SK-N-SH (cell line): ENCODE results near the gene CYTH4. TPM values are rescaled to one million over a fixed set of nuclear protein-coding genes. Genes with fewer than 3 reads are reported as not detected.

Experiments
- CTCF ChIA-PET: fragments of 300-600, 350-600 bp; formaldehyde crosslinking; extraction: SDS; loops from one replicate; lab custom pipeline; 2021; lab: Yijun Ruan, JAX
- POLR2A ChIA-PET: fragments of 350-600 bp; sonication (Branson Sonifier 250); formaldehyde crosslinking; extraction: SDS; loops from one replicate; lab custom pipeline; 2020; ENCODE audit warnings: antibody characterized with exemption, inconsistent platforms; lab: Yijun Ruan, JAX
- DNase-seq: peaks from one replicate; pipeline ENCODE4 v3.0.0; 2012
- H2AFZ ChIP-seq: fragments of 200-600 bp; sonication (generic); 2 replicates; pipeline ENCODE4 v1.8.1; 2016; ENCODE audit warnings: antibody characterized with exemption, mild to moderate bottlenecking, low read depth
- H3F3A ChIP-seq: fragments of 200-600 bp; sonication (generic); replicated peaks from 2 replicates; pipeline ENCODE3; 2016; ENCODE audit warnings: antibody characterized with exemption, mild to moderate bottlenecking; ENCODE audit not compliant: insufficient read depth
- H3K27ac ChIP-seq, 2 experiments: fragments of 200-500 bp in 1 of 2; fragments of 200-600 bp in 1 of 2; sonication (Bioruptor generic) in 1 of 2; sonication (generic), shearing (Covaris generic) in 1 of 2; 2 replicates each; pipeline versions ENCODE4 v1.5.1 to v1.6.1; 2014 to 2016; ENCODE audit warnings: low read depth in 2 of 2, inconsistent platforms in 1 of 2, low read length in 1 of 2, mild to moderate bottlenecking in 1 of 2, mixed read lengths in 1 of 2
- H3K27me3 ChIP-seq: fragments of 200-600 bp; sonication (generic), shearing (Covaris generic); 2 replicates; pipeline ENCODE4 v1.6.1; 2016; ENCODE audit warnings: mixed run types; ENCODE audit not compliant: insufficient read depth
- H3K36me3 ChIP-seq, 2 experiments: fragments of 200-500 bp in 1 of 2; fragments of 200-600 bp in 1 of 2; sonication (Bioruptor generic) in 1 of 2; sonication (generic) in 1 of 2; replicated peaks in 1 of 2; 2 replicates each; pipeline versions ENCODE3 to v1.5.1; 2014 to 2016; ENCODE audit warnings: low read length in 1 of 2, mild to moderate bottlenecking in 1 of 2; ENCODE audit not compliant: insufficient read depth in 2 of 2, control insufficient read depth in 1 of 2
- H3K4me1 ChIP-seq, 2 experiments: fragments of 200-500 bp in 1 of 2; fragments of 200-600 bp in 1 of 2; sonication (Bioruptor generic) in 1 of 2; sonication (generic), shearing (Covaris generic) in 1 of 2; 2 replicates each; pipeline versions ENCODE4 v1.5.1 to v1.6.1; 2014 to 2016; ENCODE audit warnings: low read depth in 1 of 2, low read length in 1 of 2, mixed run types in 1 of 2; ENCODE audit not compliant: insufficient read depth in 2 of 2, control insufficient read depth in 1 of 2
- H3K4me2 ChIP-seq: fragments of 200-600 bp; sonication (generic), shearing (Covaris generic); 2 replicates; pipeline ENCODE4 v1.6.1; 2017; ENCODE audit warnings: mixed run types
- H3K4me3 ChIP-seq, 2 experiments: fragments of 200-500 bp in 1 of 2; fragments of 200-600 bp in 1 of 2; sonication (Bioruptor generic) in 1 of 2; sonication (generic), shearing (Covaris generic) in 1 of 2; 2 replicates each; pipeline versions ENCODE4 v1.5.1 to v1.8.1; 2014 to 2016; ENCODE audit warnings: low read depth in 2 of 2, inconsistent platforms in 1 of 2, low read length in 1 of 2, mild to moderate bottlenecking in 1 of 2, mixed read lengths in 1 of 2, moderate library complexity in 1 of 2
- H3K79me2 ChIP-seq: fragments of 200-600 bp; sonication (generic); 2 replicates; pipeline ENCODE4 v1.8.1; 2017; ENCODE audit warnings: mild to moderate bottlenecking; ENCODE audit not compliant: insufficient read depth
- H3K9ac ChIP-seq: fragments of 200-600 bp; sonication (generic); 2 replicates; pipeline ENCODE4 v1.6.1; 2017; ENCODE audit warnings: mixed run types
- H3K9me2 ChIP-seq: fragments of 200-600 bp; sonication (generic); 2 replicates; pipeline ENCODE4 v1.6.1; 2017; ENCODE audit warnings: mixed run types
- H3K9me3 ChIP-seq: fragments of 200-600 bp; sonication (generic); 2 replicates; pipeline ENCODE4 v1.6.1; 2017; ENCODE audit warnings: mixed run types, mild to moderate bottlenecking, moderate library complexity
- H4K20me1 ChIP-seq: fragments of 200-600 bp; sonication (generic); 2 replicates; pipeline ENCODE4 v1.6.1; 2017; ENCODE audit warnings: mild to moderate bottlenecking, mixed run types; ENCODE audit not compliant: insufficient read depth
- CHD2 ChIP-seq: fragments of 150-350 bp; IDR thresholded peaks from 2 replicates; pipeline ENCODE4 v1.6.1; 2018; ENCODE audit warnings: low read length; ENCODE audit not compliant: partially characterized antibody
- FOSL2 ChIP-seq: IDR thresholded peaks from 2 replicates; pipeline ENCODE4 v1.4.0; 2012; ENCODE audit warnings: low read depth, mild to moderate bottlenecking, moderate library complexity, borderline replicate concordance
- FOXM1 ChIP-seq: IDR thresholded peaks from 2 replicates; pipeline ENCODE4 v1.4.0; 2012; ENCODE audit warnings: low read depth, mild to moderate bottlenecking
- GABPA ChIP-seq: IDR thresholded peaks from 2 replicates; pipeline ENCODE4 v1.4.0; 2012; ENCODE audit warnings: low read depth, mild to moderate bottlenecking
- GATA2 ChIP-seq: sonication (generic); formaldehyde crosslinking; IDR thresholded peaks from 2 replicates; pipeline ENCODE4 v1.5.0; 2020; ENCODE audit warnings: mild to moderate bottlenecking, missing genetic modification reagents
- MAX ChIP-seq: IDR thresholded peaks from 2 replicates; pipeline ENCODE4 v1.4.0; 2012; ENCODE audit warnings: low read depth
- MEF2A ChIP-seq: IDR thresholded peaks from 2 replicates; pipeline ENCODE4 v1.4.0; 2012; ENCODE audit warnings: low read depth, borderline replicate concordance
- MXI1 ChIP-seq: IDR thresholded peaks from 2 replicates; pipeline ENCODE4 v1.6.1; 2012; ENCODE audit warnings: mild to moderate bottlenecking, low read depth, low read length, improper control_type of control experiment
- NFIC ChIP-seq: IDR thresholded peaks from 2 replicates; pipeline ENCODE4 v1.4.0; 2012; ENCODE audit warnings: borderline replicate concordance
- POLR2AphosphoS5 ChIP-seq: IDR thresholded peaks from 2 replicates; pipeline ENCODE4 v1.6.1; 2012; ENCODE audit warnings: low read depth, low read length
- RAD21 ChIP-seq: IDR thresholded peaks from 2 replicates; pipeline ENCODE4 v1.6.1; 2012; ENCODE audit warnings: mild to moderate bottlenecking, low read length
- RCOR1 ChIP-seq: fragments of 150-350 bp; IDR thresholded peaks from 2 replicates; pipeline ENCODE4 v1.6.1; 2017; ENCODE audit warnings: antibody characterized with exemption, low read length
- RXRA ChIP-seq: IDR thresholded peaks from 2 replicates; pipeline ENCODE4 v1.4.0; 2012; ENCODE audit warnings: low read depth, mild to moderate bottlenecking, borderline replicate concordance
- TCF12 ChIP-seq: IDR thresholded peaks from 2 replicates; pipeline ENCODE4 v1.4.0; 2012
- WGBS: methylation state at CpG from one replicate; pipeline ENCODE4 v1.1.6; 2017; ENCODE audit warnings: low lambda C conversion rate; 5-methylcytosine and 5-hydroxymethylcytosine counted together
- polyA plus RNA-seq, 3 experiments: library from polyadenylated mRNA; depleted of rRNA; stranded (reverse); fragments of >200 nt; gene quantifications; 2 replicates each; pipeline ENCODE4 v1.2.3, GENCODE V29; 2012
- TF ChIP-seq, protein P1 (sequence below): fragments of 200-600 bp; sonication (generic); IDR thresholded peaks from 2 replicates; pipeline ENCODE4 v1.6.1; 2017; ENCODE audit warnings: antibody characterized with exemption, mild to moderate bottlenecking, moderate library complexity
- TF ChIP-seq, protein P2 (sequence below): IDR thresholded peaks from 2 replicates; pipeline ENCODE4; 2012
- TF ChIP-seq, protein P3 (sequence below): IDR thresholded peaks from 2 replicates; pipeline ENCODE4 v1.4.0; 2012; ENCODE audit warnings: low read depth, borderline replicate concordance
- TF ChIP-seq, protein P4 (sequence below): fragments of 150-350 bp; IDR thresholded peaks from 2 replicates; pipeline ENCODE4 v1.6.1; 2016; ENCODE audit warnings: mild to moderate bottlenecking, low read depth, low read length
- TF ChIP-seq, protein P5 (sequence below): IDR thresholded peaks from 2 replicates; pipeline ENCODE4 v1.6.1; 2012; ENCODE audit warnings: mild to moderate bottlenecking, low read depth, low read length, moderate library complexity
- TF ChIP-seq, protein P6 (sequence below): fragments of 150-350 bp; IDR thresholded peaks from 2 replicates; pipeline ENCODE4 v1.6.1; 2017; ENCODE audit warnings: antibody characterized with exemption, low read length, low read depth, borderline replicate concordance

CYTH4 gene
- polyA plus RNA-seq, 1 of the 3 experiments (the other 2 are of a cell fraction) = 0.07 TPM

DNA sequence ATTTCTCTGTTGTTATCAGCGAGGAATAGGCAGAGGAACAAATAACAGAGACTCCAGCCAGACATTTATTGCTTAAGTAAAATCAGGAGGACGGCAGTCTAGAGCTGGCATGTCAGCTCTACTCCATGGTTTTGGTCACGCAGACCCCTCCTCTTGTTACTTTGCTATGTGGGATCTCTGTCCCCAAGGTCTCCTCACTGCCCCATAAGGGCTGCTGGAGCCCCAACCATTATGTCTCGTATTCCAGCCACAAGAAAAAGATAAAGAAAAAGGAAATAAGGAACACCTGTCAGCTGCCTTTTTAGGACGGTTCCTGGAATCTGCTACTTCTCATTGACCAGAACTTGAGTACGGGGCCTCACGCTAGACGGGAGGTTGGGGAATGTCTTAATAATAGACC is 74.6 kb downstream of the CYTH4 start (continued):
- TF ChIP-seq, protein P1, sequence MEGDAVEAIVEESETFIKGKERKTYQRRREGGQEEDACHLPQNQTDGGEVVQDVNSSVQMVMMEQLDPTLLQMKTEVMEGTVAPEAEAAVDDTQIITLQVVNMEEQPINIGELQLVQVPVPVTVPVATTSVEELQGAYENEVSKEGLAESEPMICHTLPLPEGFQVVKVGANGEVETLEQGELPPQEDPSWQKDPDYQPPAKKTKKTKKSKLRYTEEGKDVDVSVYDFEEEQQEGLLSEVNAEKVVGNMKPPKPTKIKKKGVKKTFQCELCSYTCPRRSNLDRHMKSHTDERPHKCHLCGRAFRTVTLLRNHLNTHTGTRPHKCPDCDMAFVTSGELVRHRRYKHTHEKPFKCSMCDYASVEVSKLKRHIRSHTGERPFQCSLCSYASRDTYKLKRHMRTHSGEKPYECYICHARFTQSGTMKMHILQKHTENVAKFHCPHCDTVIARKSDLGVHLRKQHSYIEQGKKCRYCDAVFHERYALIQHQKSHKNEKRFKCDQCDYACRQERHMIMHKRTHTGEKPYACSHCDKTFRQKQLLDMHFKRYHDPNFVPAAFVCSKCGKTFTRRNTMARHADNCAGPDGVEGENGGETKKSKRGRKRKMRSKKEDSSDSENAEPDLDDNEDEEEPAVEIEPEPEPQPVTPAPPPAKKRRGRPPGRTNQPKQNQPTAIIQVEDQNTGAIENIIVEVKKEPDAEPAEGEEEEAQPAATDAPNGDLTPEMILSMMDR = no peak
- no peak for TF ChIP-seq NFIC
- TF ChIP-seq TCF12 = no peak
- TF ChIP-seq RAD21 = no peak
- TF ChIP-seq MAX = no peak
- no peak for TF ChIP-seq POLR2AphosphoS5
- TF ChIP-seq, protein P2, sequence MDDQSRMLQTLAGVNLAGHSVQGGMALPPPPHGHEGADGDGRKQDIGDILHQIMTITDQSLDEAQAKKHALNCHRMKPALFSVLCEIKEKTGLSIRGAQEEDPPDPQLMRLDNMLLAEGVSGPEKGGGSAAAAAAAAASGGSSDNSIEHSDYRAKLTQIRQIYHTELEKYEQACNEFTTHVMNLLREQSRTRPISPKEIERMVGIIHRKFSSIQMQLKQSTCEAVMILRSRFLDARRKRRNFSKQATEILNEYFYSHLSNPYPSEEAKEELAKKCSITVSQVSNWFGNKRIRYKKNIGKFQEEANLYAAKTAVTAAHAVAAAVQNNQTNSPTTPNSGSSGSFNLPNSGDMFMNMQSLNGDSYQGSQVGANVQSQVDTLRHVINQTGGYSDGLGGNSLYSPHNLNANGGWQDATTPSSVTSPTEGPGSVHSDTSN = no peak
- no peak for TF ChIP-seq FOXM1
- TF ChIP-seq RXRA = no peak
- no peak for TF ChIP-seq GATA2 (CRISPR knock-in tag)
- TF ChIP-seq GABPA = no peak
- TF ChIP-seq, all 33 proteins: peak for 0

DNA sequence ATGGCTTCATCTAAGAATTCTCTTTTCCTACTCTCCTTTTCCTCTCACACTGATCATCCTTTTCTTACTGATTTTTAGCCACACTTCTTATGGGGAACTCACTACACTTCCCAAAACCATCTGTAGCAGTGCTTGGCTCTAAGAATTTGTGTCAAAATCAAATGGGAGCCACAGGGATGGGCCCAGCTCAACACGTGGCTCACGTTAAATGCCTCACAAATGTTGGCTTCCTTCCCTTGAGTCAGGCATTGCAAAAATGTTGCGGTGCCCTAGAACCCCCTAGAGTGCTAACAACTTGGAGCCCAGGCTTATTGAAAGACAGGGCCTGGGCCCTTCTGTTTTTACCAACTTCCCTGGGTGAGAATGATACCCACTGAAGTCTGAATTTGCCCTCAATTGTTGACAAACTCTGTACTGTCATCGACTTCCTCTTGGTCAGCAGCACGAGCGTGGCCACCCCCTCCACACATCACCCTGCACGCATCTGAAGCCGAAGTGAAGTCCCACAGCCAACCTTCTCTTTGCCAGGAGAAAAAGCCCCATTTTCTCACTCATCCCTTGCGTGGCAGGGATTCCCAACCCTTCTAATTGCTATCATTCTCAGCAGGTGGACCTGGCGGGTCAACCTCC is 75.3 kb downstream of the CYTH4 start:
- no peaks in the 10 kb centered on the region for H3K9me3 ChIP-seq
- H2AFZ ChIP-seq = no peak overlapping the region
- peaks cover 0 to 9% of the 10 kb centered on the region in 2 experiments; a peak in 1 of 4 replicates for H3K4me1 ChIP-seq
- no peak overlapping the region for H3K4me2 ChIP-seq
- WGBS = 83% methylated on average over 10 of the region's 10 CpGs
- H3K79me2 ChIP-seq = no peaks in the 10 kb centered on the region
- no peak overlapping the region for H3K27ac ChIP-seq
- no peak overlapping the region for H3K4me3 ChIP-seq
- no peaks in the 10 kb centered on the region for H3K27me3 ChIP-seq
- no peaks in the 10 kb centered on the region for H3F3A ChIP-seq
- CTCF ChIA-PET = no interaction called here
- no peaks in the 10 kb centered on the region for H4K20me1 ChIP-seq
- POLR2A ChIA-PET = no interaction called here
- H3K9me2 ChIP-seq = no peaks in the 10 kb centered on the region
- H3K36me3 ChIP-seq = no peaks in the 10 kb centered on the region
- no peak for DNase-seq
- no peak overlapping the region for H3K9ac ChIP-seq
- TF ChIP-seq RCOR1 (no peak), RXRA (no peak), MEF2A (no peak), MXI1 (no peak), MAX (no peak), FOSL2 (no peak), CHD2 (no peak), GABPA (no peak), FOXM1 (no peak)
- TF ChIP-seq, protein P3, sequence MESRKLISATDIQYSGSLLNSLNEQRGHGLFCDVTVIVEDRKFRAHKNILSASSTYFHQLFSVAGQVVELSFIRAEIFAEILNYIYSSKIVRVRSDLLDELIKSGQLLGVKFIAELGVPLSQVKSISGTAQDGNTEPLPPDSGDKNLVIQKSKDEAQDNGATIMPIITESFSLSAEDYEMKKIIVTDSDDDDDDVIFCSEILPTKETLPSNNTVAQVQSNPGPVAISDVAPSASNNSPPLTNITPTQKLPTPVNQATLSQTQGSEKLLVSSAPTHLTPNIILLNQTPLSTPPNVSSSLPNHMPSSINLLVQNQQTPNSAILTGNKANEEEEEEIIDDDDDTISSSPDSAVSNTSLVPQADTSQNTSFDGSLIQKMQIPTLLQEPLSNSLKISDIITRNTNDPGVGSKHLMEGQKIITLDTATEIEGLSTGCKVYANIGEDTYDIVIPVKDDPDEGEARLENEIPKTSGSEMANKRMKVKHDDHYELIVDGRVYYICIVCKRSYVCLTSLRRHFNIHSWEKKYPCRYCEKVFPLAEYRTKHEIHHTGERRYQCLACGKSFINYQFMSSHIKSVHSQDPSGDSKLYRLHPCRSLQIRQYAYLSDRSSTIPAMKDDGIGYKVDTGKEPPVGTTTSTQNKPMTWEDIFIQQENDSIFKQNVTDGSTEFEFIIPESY = no peak
- TF ChIP-seq, protein P4, sequence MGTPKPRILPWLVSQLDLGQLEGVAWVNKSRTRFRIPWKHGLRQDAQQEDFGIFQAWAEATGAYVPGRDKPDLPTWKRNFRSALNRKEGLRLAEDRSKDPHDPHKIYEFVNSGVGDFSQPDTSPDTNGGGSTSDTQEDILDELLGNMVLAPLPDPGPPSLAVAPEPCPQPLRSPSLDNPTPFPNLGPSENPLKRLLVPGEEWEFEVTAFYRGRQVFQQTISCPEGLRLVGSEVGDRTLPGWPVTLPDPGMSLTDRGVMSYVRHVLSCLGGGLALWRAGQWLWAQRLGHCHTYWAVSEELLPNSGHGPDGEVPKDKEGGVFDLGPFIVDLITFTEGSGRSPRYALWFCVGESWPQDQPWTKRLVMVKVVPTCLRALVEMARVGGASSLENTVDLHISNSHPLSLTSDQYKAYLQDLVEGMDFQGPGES = no peak
- TF ChIP-seq, protein P5, sequence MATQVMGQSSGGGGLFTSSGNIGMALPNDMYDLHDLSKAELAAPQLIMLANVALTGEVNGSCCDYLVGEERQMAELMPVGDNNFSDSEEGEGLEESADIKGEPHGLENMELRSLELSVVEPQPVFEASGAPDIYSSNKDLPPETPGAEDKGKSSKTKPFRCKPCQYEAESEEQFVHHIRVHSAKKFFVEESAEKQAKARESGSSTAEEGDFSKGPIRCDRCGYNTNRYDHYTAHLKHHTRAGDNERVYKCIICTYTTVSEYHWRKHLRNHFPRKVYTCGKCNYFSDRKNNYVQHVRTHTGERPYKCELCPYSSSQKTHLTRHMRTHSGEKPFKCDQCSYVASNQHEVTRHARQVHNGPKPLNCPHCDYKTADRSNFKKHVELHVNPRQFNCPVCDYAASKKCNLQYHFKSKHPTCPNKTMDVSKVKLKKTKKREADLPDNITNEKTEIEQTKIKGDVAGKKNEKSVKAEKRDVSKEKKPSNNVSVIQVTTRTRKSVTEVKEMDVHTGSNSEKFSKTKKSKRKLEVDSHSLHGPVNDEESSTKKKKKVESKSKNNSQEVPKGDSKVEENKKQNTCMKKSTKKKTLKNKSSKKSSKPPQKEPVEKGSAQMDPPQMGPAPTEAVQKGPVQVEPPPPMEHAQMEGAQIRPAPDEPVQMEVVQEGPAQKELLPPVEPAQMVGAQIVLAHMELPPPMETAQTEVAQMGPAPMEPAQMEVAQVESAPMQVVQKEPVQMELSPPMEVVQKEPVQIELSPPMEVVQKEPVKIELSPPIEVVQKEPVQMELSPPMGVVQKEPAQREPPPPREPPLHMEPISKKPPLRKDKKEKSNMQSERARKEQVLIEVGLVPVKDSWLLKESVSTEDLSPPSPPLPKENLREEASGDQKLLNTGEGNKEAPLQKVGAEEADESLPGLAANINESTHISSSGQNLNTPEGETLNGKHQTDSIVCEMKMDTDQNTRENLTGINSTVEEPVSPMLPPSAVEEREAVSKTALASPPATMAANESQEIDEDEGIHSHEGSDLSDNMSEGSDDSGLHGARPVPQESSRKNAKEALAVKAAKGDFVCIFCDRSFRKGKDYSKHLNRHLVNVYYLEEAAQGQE = no peak
- TF ChIP-seq, protein P6, sequence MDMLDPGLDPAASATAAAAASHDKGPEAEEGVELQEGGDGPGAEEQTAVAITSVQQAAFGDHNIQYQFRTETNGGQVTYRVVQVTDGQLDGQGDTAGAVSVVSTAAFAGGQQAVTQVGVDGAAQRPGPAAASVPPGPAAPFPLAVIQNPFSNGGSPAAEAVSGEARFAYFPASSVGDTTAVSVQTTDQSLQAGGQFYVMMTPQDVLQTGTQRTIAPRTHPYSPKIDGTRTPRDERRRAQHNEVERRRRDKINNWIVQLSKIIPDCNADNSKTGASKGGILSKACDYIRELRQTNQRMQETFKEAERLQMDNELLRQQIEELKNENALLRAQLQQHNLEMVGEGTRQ = no peak
